GM12872 (cell line): Measurements from ENCODE around the gene MRRF.

Source experiments
- CTCF ChIP-seq: IDR thresholded peaks from 3 replicates; pipeline ENCODE4 v1.5.1; 2011; ENCODE audit warnings: low read depth, mild to moderate bottlenecking, low read length, moderate library complexity; ENCODE audit not compliant: insufficient read depth

Gene MRRF

DNA sequence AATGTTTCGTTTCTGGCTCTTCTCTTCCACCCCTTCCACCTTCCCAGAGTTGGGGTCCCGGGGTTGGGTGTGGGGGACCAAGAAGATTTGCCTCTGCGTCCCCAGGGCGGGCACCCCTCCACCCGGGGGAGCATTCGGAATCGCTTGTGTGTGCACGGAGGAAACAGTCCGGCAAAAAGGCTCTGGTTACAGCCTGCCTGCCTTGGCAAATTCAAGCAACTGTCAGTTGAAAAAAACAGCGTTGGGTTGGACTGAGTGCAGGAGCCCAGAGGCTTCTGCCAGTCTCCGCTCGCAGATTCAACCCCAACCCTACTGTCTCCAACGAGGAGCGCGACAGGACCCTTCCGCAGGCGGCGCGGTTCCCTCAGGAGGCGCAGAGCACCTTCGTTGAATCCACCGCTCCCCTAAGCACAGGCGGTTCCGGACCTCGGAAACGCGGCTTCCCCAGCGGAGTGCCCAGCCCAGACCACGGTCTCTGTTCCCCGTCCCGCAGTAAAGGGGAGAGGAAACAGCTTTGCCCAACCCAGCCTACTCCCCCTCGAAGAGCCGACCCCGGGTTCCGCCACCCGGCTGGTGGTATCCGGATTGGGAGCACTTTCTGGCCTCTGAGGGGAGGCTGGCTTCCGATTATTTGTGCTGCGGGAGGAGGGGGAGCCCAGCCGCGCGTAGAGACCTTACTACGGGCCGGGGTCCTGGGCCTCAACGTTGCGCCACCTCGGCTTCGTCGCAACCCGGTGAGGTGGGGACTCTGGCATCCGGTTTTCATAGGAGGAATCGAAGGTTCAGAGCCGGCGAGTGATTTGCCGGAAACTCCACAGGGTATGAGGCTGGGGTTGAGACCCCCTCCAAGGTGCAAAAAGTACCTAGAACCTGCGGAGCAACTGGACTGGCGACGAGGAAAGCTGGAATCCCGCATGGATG lies 45.5 kb upstream of the MRRF start:
- TF ChIP-seq CTCF = no peak

DNA sequence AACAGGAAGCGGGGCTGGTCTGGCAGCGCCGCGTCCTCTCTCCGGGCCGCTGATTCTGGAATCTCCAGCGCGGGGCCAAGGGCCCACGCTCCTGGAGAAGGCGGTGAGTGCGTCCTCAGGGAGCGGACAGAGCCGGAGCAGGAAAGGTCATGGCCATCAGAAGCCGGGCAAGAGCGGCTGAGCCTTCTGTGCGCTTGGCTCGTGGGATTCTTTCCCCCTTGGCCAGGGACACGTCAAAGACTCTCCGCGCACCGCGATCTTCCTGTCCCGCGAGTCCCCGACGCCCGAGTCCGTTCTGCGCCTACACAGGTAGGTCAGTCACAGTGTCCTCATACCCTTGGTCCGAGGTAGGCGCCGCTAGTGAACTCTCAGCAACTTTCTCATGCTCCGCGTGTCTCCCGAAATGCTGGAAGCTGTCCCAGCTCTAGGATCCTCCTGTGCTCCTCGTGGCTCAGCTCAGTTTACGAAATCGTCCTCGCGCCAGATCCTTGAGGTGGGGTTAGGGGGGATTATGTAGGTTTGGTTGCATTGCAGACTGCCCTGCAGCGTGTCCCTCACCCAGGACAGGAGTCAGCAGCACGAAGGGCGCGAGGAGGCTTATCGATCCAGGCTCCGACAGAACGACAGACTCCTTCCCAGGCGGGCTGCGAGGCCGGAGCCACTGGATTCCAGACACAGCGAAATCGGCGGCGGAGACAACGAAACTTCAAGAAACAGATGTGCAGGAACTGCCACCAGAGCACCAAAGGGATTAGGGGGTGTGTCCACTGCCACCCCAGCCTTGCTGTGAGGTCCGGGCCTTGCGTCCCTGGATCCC lies 44.6 kb upstream of the MRRF start:
- no peak for TF ChIP-seq CTCF

GRCh38 chr9:122220673-122221182 lies 44.0 kb upstream of the MRRF start:
- TF ChIP-seq CTCF = no peak

DNA sequence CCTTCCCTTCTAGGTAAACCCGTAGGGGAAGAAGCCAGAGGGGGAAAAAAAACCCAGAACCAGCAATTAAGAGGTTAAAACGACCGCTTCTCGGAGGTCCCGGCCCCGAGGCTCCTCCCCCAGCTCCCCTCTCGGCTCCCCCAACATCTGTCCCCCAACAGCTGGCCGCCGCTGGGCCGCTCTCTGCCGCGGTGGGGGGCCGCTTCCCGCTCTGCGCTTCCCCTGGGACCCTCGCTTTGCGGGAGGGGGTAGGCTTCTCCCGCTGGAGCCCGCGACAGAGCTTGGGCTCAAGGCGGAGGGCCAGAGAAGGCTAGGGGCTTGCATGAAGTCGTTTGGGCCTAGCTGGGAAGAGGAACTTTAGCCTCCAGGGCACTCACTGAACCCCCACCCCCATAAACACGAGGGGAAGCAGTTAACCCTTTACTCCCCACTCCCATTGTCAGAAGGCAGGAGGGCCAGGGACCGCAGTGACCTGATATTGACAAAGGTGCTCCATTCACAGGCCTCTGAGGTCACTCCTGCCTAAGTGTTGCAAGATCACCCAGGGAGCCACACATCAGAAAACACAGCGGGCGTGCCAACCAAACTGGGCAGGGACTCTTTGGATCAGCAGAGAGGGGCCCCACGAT lies 43.4 kb upstream of the MRRF start:
- TF ChIP-seq CTCF = no peak

DNA sequence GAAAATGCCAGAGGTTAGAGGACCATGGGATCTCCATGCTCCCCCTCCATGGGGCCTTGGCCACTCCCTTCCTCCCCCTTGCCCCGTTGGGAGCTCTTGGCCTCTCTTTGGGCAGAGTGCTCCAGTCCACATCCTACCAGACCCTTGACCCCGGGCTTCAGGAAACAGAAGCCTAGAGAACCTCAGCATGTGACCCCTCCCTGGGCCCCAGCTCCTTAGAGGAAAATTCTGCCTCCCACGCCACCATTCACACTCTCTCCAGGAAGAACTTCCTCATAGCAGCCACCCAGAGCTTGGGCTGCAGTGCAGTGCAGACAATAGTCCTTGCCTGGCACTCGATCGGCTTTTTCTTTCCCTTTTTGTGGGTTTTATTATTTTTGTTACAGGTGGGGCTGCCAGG lies 41.9 kb upstream of the MRRF start:
- no peak for TF ChIP-seq CTCF

DNA sequence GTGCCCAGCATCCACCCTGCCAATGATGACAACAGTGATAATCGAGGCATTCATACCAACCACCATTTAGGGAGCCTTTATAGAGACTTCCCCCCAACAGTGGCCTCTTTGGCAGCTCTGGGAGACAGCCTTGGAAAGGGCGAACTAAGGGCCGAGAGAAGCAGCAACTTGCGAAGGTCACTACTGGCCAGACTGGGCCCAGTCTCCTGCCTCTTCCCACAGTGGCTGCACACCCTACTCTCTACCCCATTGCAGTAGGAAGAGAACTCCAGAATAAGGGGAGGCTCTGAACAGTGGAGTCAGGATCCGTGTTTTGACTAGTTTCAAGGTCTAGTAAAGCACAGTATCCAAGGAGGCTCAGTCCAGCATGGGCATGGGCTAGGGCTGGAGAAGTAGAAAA lies 41.2 kb upstream of the MRRF start:
- no peak for TF ChIP-seq CTCF

DNA sequence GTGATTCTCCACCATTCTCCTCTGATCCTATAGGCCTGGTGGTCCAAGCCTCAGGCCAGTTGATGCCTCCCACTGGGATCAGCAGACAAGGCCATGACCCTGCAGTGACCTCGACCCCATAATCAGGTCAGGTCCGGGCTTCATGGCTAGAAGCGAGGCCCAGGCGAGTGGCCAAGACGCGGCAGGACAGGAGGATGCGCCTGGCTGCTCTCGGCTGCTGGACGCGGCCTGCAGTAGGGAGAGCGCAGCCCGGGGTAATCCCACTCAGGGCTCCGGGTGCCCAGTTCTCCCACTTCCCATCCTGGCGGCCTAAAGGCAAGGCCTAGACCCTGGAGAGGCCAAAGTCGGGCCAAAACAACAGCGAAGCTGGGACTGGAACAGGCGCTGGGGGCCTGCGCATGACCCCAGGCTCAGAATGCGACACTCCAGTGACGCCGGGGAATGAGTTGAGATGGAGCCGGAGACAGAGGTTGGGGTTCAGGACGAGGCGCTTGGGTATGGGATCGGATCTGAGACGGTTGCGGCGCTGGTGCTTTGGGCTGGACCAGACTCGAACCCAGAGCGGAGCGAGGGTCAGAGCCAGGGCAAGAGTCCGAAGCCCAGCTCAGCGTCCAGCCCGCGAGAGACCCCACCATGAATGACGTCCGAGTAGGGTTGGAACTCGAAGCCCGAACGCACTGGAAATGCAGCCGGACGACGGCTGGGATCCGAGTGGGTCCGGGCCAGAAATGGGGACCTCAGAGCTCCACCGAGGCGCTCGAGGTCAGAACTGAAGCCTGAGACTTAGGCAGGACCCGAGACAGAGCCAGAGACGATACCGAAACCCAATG lies 39.2 kb upstream of the MRRF start:
- no peak for TF ChIP-seq CTCF
